GM12878 (cell line): ENCODE measurements around the gene KPNA1. TPM values are rescaled to one million over a fixed set of nuclear protein-coding genes. Genes with fewer than 3 reads are reported as not detected.

Experiments
- ATAC-seq: fragments of 200-7000 bp; cut with Tn5 transposase; 3 replicates; pipeline ENCODE4 v1.9.1; 2020; ENCODE audit warnings: mild to moderate bottlenecking, moderate library complexity
- BruUV-seq: library from RNA; stranded (reverse); fragments of 400-500 nt; replicated peaks from 2 replicates; lab custom pipeline; 2021; lab: Mats Ljungman, UMichigan
- CTCF ChIA-PET: fragments of 300-600 bp; sonication (Branson Sonifier 250); formaldehyde crosslinking; extraction: SDS; loops from one replicate; lab custom pipeline; 2021; ENCODE audit warnings: inconsistent platforms; lab: Yijun Ruan, JAX
- POLR2A ChIA-PET: fragments of 350-600 bp; formaldehyde crosslinking; extraction: SDS; loops from one replicate; lab custom pipeline; 2021; ENCODE audit warnings: inconsistent platforms; lab: Charles Lee
- RAD21 ChIA-PET: fragments of 300-600 bp; sonication (Branson Sonifier 250); formaldehyde crosslinking; loops from one replicate; lab custom pipeline; 2023; ENCODE audit warnings: antibody characterized with exemption; ENCODE audit not compliant: unreplicated experiment; lab: Charles Lee
- SMC1A ChIA-PET: fragments of 300-600 bp; sonication (Branson Sonifier 250); formaldehyde crosslinking; loops from one replicate; lab custom pipeline; 2023; ENCODE audit not compliant: unreplicated experiment, uncharacterized antibody; lab: Charles Lee
- DNase-seq: peaks from one replicate; pipeline ENCODE4 v3.0.0-alpha.2; 2011; ENCODE audit warnings: low read depth, low spot score
- FAIRE-seq: peaks from 3 replicates; lab custom pipeline; 2011; peaks lifted over from hg19 to GRCh38; lab: Jason Lieb, UNC
- H2AFZ ChIP-seq: 2 replicates; pipeline ENCODE4 v1.6.0; 2011; ENCODE audit warnings: low read depth, low read length, control low read depth; ENCODE audit not compliant: control insufficient read depth
- H3K27ac ChIP-seq: 2 replicates; pipeline ENCODE4 v1.5.1; 2011; ENCODE audit warnings: control low read depth; ENCODE audit not compliant: control insufficient read depth, insufficient read depth
- H3K27me3 ChIP-seq, 2 experiments: replicated peaks in 1 of 2; 2 replicates each; pipeline versions ENCODE4 v1.6.0 to v1.6.1; 2011; ENCODE audit warnings: low read length in 1 of 2; ENCODE audit not compliant: control insufficient read depth in 2 of 2, insufficient read depth in 2 of 2
- H3K36me3 ChIP-seq, 2 experiments: 2 replicates each; pipeline ENCODE4 v1.5.1; 2011; ENCODE audit warnings: low read length in 1 of 2; ENCODE audit not compliant: control insufficient read depth in 2 of 2, insufficient read depth in 2 of 2
- H3K4me1 ChIP-seq: 2 replicates; pipeline ENCODE4 v1.6.1; 2011; ENCODE audit warnings: mild to moderate bottlenecking, low read length, moderate library complexity, mixed read lengths; ENCODE audit not compliant: control insufficient read depth, insufficient read depth
- H3K4me2 ChIP-seq: 2 replicates; pipeline ENCODE4 v1.6.0; 2011; ENCODE audit warnings: control low read depth; ENCODE audit not compliant: control insufficient read depth, insufficient read depth
- H3K4me3 ChIP-seq: fragments of 200-600 bp; sonication (generic); 2 replicates; pipeline ENCODE4 v1.5.1; 2016
- H3K79me2 ChIP-seq: 2 replicates; pipeline ENCODE4 v1.6.0; 2011; ENCODE audit warnings: low read length; ENCODE audit not compliant: control insufficient read depth, insufficient read depth
- H3K9ac ChIP-seq: 2 replicates; pipeline ENCODE4 v1.8.0; 2011; ENCODE audit warnings: low read length, control low read depth, mixed read lengths; ENCODE audit not compliant: control insufficient read depth, insufficient read depth
- H3K9me3 ChIP-seq: replicated peaks from 3 replicates; pipeline ENCODE4 v1.5.1; 2011; ENCODE audit warnings: mild to moderate bottlenecking, low read length; ENCODE audit not compliant: control insufficient read depth, insufficient read depth
- H4K20me1 ChIP-seq: 2 replicates; pipeline ENCODE4 v1.6.0; 2011; ENCODE audit not compliant: control insufficient read depth, insufficient read depth
- HSF1 ChIP-seq: fragments of 150-350 bp; IDR thresholded peaks from 2 replicates; pipeline ENCODE4 v1.6.1; 2014; ENCODE audit warnings: mild to moderate bottlenecking, low read depth, low read length
- SMARCA5 ChIP-seq: fragments of 450-650 bp; IDR thresholded peaks from 2 replicates; pipeline ENCODE4 v1.6.1; 2017; ENCODE audit warnings: mild to moderate bottlenecking
- ZNF274 ChIP-seq: IDR thresholded peaks from one replicate; pipeline ENCODE4 v1.8.0; 2011; ENCODE audit not compliant: insufficient read length, insufficient read depth
- WGBS: methylation state at CpG from one replicate; pipeline ENCODE4 v1.1.6; 2016; ENCODE audit warnings: low lambda C conversion rate; ENCODE audit not compliant: insufficient replicate concordance, insufficient coverage; ENCODE audit errors: missing lambda C conversion rate; 5-methylcytosine and 5-hydroxymethylcytosine counted together
- in situ Hi-C: fragments of 300-500 bp; cut with MboI; formaldehyde crosslinking; loops from 9 replicates; pipeline ENCODE4 v1.14.3; 2018; ENCODE audit warnings: mixed read lengths
- intact Hi-C: fragments of 100-400 bp; cut with micrococcal nuclease; formaldehyde crosslinking; loops from one replicate; pipeline ENCODE4 v1.14.2; 2022; ENCODE audit not compliant: unreplicated experiment
- polyA plus RNA-seq, 11 experiments: library from polyadenylated mRNA; depleted of rRNA in 4 of 11; unstranded in 6 of 11; stranded (reverse) in 5 of 11; fragments of >200 nt; fragmentation: Nextera tagmentation in 4 of 11; fragmentation: Illumina TruSeq in 1 of 11; extraction: Ambion mirVana in 4 of 11; extraction: Trizol in 1 of 11; gene quantifications; 1 replicate in 1 of 11; 2 replicates in 10 of 11; pipeline versions ENCODE4 v1.2.1 to v1.2.3, GENCODE V29; 2011 to 2016; ENCODE audit warnings: inconsistent platforms in 2 of 11, missing spikeins in 2 of 11, low read depth in 1 of 11
- total RNA-seq, 4 experiments: library from RNA; depleted of rRNA in 3 of 4; stranded (reverse); fragments of >200 nt in 3 of 4; fragmentation: Illumina TruSeq in 1 of 4; extraction: Trizol in 1 of 4; gene quantifications; 2 replicates each; pipeline versions ENCODE4 v1.2.1 to v1.2.3, GENCODE V29; 2013 to 2021
- TF ChIP-seq, protein P1 (sequence below): fragments of 450-650 bp; IDR thresholded peaks from 2 replicates; pipeline ENCODE4 v1.6.1; 2016; ENCODE audit warnings: mild to moderate bottlenecking

Gene KPNA1
- total and polyA plus RNA-seq, 10 of the 15 experiments (the other 5 are each of a cell fraction or from before 2014, with no cell fraction given) = 8.5 to 52.7 (median 41.0) TPM

GRCh38 chr3:122546151-122546550 is 31.4 kb upstream of the KPNA1 start:
- H3K4me2 ChIP-seq = no peak overlapping the region
- H3K27me3 ChIP-seq = no peaks in the 10 kb centered on the region
- WGBS = 98% methylated on average over 5 of the region's 5 CpGs
- no peak overlapping the region for H3K9ac ChIP-seq
- no peak for FAIRE-seq
- no peaks in the 10 kb centered on the region for H4K20me1 ChIP-seq
- no peak overlapping the region for H3K4me3 ChIP-seq
- DNase-seq = no peak
- H3K27ac ChIP-seq = no peak overlapping the region
- CTCF ChIA-PET = interaction anchor here (0.5 to 1.3 kb wide), 4 partner anchors 9 to 138 kb away, joined by 3 to 5 read pairs (median 3); no protein-coding TSS in a partner anchor
- intact Hi-C loops = no loop called here
- in situ Hi-C loops = no loop called here
- ATAC-seq = no peak
- POLR2A ChIA-PET = no interaction called here
- H3K36me3 ChIP-seq = peaks cover 2 to 9% of the 10 kb centered on the region in 2 experiments; a peak in 3 of 4 replicates
- TF ChIP-seq ZNF274 = no peak
- TF ChIP-seq, protein P1, sequence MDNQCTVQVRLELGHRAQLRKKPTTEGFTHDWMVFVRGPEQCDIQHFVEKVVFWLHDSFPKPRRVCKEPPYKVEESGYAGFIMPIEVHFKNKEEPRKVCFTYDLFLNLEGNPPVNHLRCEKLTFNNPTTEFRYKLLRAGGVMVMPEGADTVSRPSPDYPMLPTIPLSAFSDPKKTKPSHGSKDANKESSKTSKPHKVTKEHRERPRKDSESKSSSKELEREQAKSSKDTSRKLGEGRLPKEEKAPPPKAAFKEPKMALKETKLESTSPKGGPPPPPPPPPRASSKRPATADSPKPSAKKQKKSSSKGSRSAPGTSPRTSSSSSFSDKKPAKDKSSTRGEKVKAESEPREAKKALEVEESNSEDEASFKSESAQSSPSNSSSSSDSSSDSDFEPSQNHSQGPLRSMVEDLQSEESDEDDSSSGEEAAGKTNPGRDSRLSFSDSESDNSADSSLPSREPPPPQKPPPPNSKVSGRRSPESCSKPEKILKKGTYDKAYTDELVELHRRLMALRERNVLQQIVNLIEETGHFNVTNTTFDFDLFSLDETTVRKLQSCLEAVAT = no peak
- TF ChIP-seq SMARCA5 = no peak
- TF ChIP-seq HSF1 = no peak
- no peaks in the 10 kb centered on the region for H3K79me2 ChIP-seq
- no peaks in the 10 kb centered on the region for H3K4me1 ChIP-seq
- H3K9me3 ChIP-seq = no peaks in the 10 kb centered on the region
- SMC1A ChIA-PET = interaction anchor here (0.5 to 4.7 kb wide), 7 partner anchors 10 to 309 kb away, joined by 3 to 27 read pairs (median 4); no protein-coding TSS in a partner anchor
- no TSS peak for BruUV-seq
- no peak overlapping the region for H2AFZ ChIP-seq
- RAD21 ChIA-PET = interaction anchor here (1.2 kb wide), 1 partner anchor 12 kb away, joined by 3 read pairs; no protein-coding TSS in a partner anchor
